DMS53 (cell line): ENCODE results near the gene ASCL5.

Experiments
- DNase-seq: peaks from one replicate; lab custom pipeline; 2025; lab: John Stamatoyannopoulos, UW

ASCL5 gene

GRCh38 chr1:201111156-201111555 is 15.8 kb downstream of the ASCL5 start:
- no peak for DNase-seq

GRCh38 chr1:201110616-201111015 is 16.4 kb downstream of the ASCL5 start:
- DNase-seq, result no peak

GRCh38 chr1:201110138-201110537 is 16.8 kb downstream of the ASCL5 start:
- DNase-seq, result no peak

GRCh38 chr1:201109651-201110050 is 17.3 kb downstream of the ASCL5 start:
- DNase-seq, result no peak

- DNase-seq, result peak; percentile 34
These were observed 18.4 kb downstream of the ASCL5 start for GRCh38 chr1:201108614-201109013.

- no peak for DNase-seq
These were observed 21.3 kb downstream of the ASCL5 start for GRCh38 chr1:201105688-201106087.

- no peak for DNase-seq
These were observed 22.8 kb downstream of the ASCL5 start for GRCh38 chr1:201104141-201104540.

- no peak for DNase-seq
These were observed 23.3 kb downstream of the ASCL5 start for GRCh38 chr1:201103666-201104065.

- no peak for DNase-seq
These were observed 26.6 kb downstream of the ASCL5 start for GRCh38 chr1:201100169-201100930.

- DNase-seq, result no peak
These were observed 27.8 kb downstream of the ASCL5 start for GRCh38 chr1:201098992-201099677.

GRCh38 chr1:201096977-201097856 is 29.8 kb downstream of the ASCL5 start:
- DNase-seq, result no peak

GRCh38 chr1:201096041-201096461 is 30.9 kb downstream of the ASCL5 start:
- no peak for DNase-seq

GRCh38 chr1:201095581-201095980 is 31.4 kb downstream of the ASCL5 start:
- no peak for DNase-seq

- DNase-seq, result no peak
These were observed 32.2 kb downstream of the ASCL5 start for GRCh38 chr1:201094832-201095231.

- no peak for DNase-seq
These were observed 33.0 kb downstream of the ASCL5 start for GRCh38 chr1:201093962-201094361.

GRCh38 chr1:201093561-201093960 is 33.4 kb downstream of the ASCL5 start:
- DNase-seq, result no peak

GRCh38 chr1:201092738-201093137 is 34.2 kb downstream of the ASCL5 start:
- no peak for DNase-seq

GRCh38 chr1:201091256-201091655 is 35.7 kb downstream of the ASCL5 start:
- DNase-seq, result no peak

- DNase-seq, result no peak
These were observed 36.4 kb downstream of the ASCL5 start for GRCh38 chr1:201090541-201090940.

GRCh38 chr1:201089596-201089995 is 37.4 kb downstream of the ASCL5 start:
- no peak for DNase-seq

GRCh38 chr1:201088901-201089525 is 38.0 kb downstream of the ASCL5 start:
- no peak for DNase-seq

GRCh38 chr1:201088395-201088794 is 38.6 kb downstream of the ASCL5 start:
- DNase-seq, result no peak
